Astrocyte (in vitro differentiated cells and primary cell): Measurements from ENCODE around the gene KIF26B. TPM values are rescaled to one million over a fixed set of nuclear protein-coding genes. Genes with fewer than 3 reads are reported as not detected.

Experiments
- DNase-seq: peaks from one replicate; pipeline ENCODE4 v3.0.0-alpha.2; 2010; ENCODE audit warnings: low read depth
- FAIRE-seq: peaks from 2 replicates; lab custom pipeline; 2011; peaks lifted over from hg19 to GRCh38; lab: Jason Lieb, UNC
- H2AFZ ChIP-seq: 2 replicates; pipeline ENCODE4 v1.6.0; 2012; ENCODE audit warnings: low read depth, low read length, inconsistent platforms
- H3K27ac ChIP-seq: 2 replicates; pipeline ENCODE4 v1.5.1; 2011; ENCODE audit warnings: low read depth, low read length, inconsistent platforms
- H3K27me3 ChIP-seq: 2 replicates; pipeline ENCODE4 v1.6.0; 2011; ENCODE audit warnings: low read length, inconsistent platforms; ENCODE audit not compliant: insufficient read depth
- H3K36me3 ChIP-seq: 2 replicates; pipeline ENCODE4 v1.5.1; 2011; ENCODE audit warnings: low read length, inconsistent platforms; ENCODE audit not compliant: insufficient read depth
- H3K4me1 ChIP-seq: 2 replicates; pipeline ENCODE4 v1.5.1; 2011; ENCODE audit warnings: low read length, inconsistent platforms; ENCODE audit not compliant: insufficient read depth
- H3K4me2 ChIP-seq: 2 replicates; pipeline ENCODE4 v1.6.0; 2012; ENCODE audit warnings: low read length, inconsistent platforms
- H3K4me3 ChIP-seq: 2 replicates; pipeline ENCODE4 v1.5.1; 2011; ENCODE audit warnings: low read depth, mild to moderate bottlenecking, low read length, inconsistent platforms; ENCODE audit not compliant: insufficient read depth
- H3K79me2 ChIP-seq: 2 replicates; pipeline ENCODE4 v1.6.0; 2012; ENCODE audit warnings: mild to moderate bottlenecking, low read length, inconsistent platforms; ENCODE audit not compliant: insufficient read depth
- H3K9ac ChIP-seq: 2 replicates; pipeline ENCODE4 v1.6.0; 2012; ENCODE audit warnings: mild to moderate bottlenecking, low read length, inconsistent platforms
- H3K9me3 ChIP-seq: 2 replicates; pipeline ENCODE4 v1.5.1; 2012; ENCODE audit warnings: low read depth, mild to moderate bottlenecking, low read length, inconsistent platforms; ENCODE audit not compliant: insufficient read depth
- H4K20me1 ChIP-seq: 2 replicates; pipeline ENCODE4 v1.6.0; 2012; ENCODE audit warnings: low read length, inconsistent platforms; ENCODE audit not compliant: insufficient read depth
- H3K27ac Mint-ChIP-seq: one replicate; pipeline ENCODE4 v1.8.0; 2021; ENCODE audit warnings: mild to moderate bottlenecking, mixed read lengths; ENCODE audit not compliant: unreplicated experiment
- H3K27me3 Mint-ChIP-seq: one replicate; pipeline ENCODE4 v1.8.0; 2021; ENCODE audit warnings: low read depth, mixed read lengths; ENCODE audit not compliant: unreplicated experiment
- H3K36me3 Mint-ChIP-seq: one replicate; pipeline ENCODE4 v1.8.0; 2021; ENCODE audit warnings: low read depth, mixed read lengths; ENCODE audit not compliant: unreplicated experiment
- H3K4me1 Mint-ChIP-seq: one replicate; pipeline ENCODE4 v1.8.0; 2021; ENCODE audit warnings: low read depth, mixed read lengths; ENCODE audit not compliant: unreplicated experiment
- H3K4me3 Mint-ChIP-seq: one replicate; pipeline ENCODE4 v1.8.0; 2021; ENCODE audit warnings: mild to moderate bottlenecking, moderate library complexity, mixed read lengths; ENCODE audit not compliant: unreplicated experiment
- H3K9me3 Mint-ChIP-seq: one replicate; pipeline ENCODE4 v1.8.0; 2021; ENCODE audit warnings: mild to moderate bottlenecking, mixed read lengths; ENCODE audit not compliant: unreplicated experiment
- EZH2 ChIP-seq: IDR thresholded peaks from 2 replicates; pipeline ENCODE4 v1.6.1; 2012; ENCODE audit warnings: mild to moderate bottlenecking, low read length, inconsistent platforms; ENCODE audit not compliant: insufficient read depth
- total RNA-seq: library from RNA; stranded (reverse); gene quantifications from 2 replicates; pipeline ENCODE4 v1.2.1, GENCODE V29; 2021
- TF ChIP-seq, protein P1 (sequence below): IDR thresholded peaks from 2 replicates; pipeline ENCODE4 v1.5.1; 2011; ENCODE audit warnings: low read depth, mild to moderate bottlenecking, inconsistent platforms, low read length, moderate library complexity; ENCODE audit not compliant: insufficient read depth

Gene KIF26B
- total RNA-seq, 1 donor from 2014 or later, result 6.8 TPM

DNA sequence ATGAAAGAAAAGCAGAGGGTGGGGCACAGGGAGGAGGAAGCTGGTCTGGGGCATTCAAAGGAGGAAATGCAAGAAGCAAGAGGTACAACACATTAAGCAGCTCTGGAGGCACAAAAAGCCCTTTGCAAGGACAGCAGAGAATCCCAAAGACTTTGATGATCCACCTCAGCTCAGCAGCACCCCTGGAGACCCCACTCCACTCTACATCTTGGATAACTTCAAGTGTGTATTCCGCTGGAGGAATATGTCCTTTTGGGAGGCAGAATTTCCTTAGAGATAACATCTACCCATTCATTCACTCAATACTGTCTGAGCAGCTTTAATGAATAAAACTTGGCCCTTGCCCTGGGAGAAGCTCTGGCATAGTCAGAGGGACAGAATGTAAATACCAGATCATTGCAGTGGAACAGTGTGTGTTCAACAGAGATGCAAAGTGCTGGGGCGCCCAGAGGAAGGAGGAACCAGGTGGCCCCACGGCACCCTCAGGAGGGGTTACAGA is 599.7 kb downstream of the KIF26B start:
- H3K4me3 ChIP-seq, result no peak overlapping the region

More for the DNA sequence above, 599.7 kb downstream of the KIF26B start:
- no peak overlapping the region for H3K27ac ChIP-seq
- H3K4me2 ChIP-seq, result no peak overlapping the region
- H4K20me1 ChIP-seq, result no peaks in the 10 kb centered on the region
- Mint-ChIP-seq H3K4me1 (peaks cover 40% of the 10 kb centered on the region), H3K27ac (no peak overlapping the region), H3K9me3 (no peaks in the 10 kb centered on the region), H3K4me3 (no peak overlapping the region), H3K27me3 (no peaks in the 10 kb centered on the region), H3K36me3 (peaks cover 18% of the 10 kb centered on the region)
- H3K27me3 ChIP-seq, result no peaks in the 10 kb centered on the region
- no peak overlapping the region for H2AFZ ChIP-seq
- peaks cover 11% of the 10 kb centered on the region for H3K4me1 ChIP-seq
- H3K9ac ChIP-seq, result no peak overlapping the region
- DNase-seq (no peak), FAIRE-seq (no peak)
- H3K9me3 ChIP-seq, result no peaks in the 10 kb centered on the region
- no peaks in the 10 kb centered on the region for H3K36me3 ChIP-seq
- no peaks in the 10 kb centered on the region for H3K79me2 ChIP-seq
- no peak for TF ChIP-seq EZH2
- TF ChIP-seq, protein P1, sequence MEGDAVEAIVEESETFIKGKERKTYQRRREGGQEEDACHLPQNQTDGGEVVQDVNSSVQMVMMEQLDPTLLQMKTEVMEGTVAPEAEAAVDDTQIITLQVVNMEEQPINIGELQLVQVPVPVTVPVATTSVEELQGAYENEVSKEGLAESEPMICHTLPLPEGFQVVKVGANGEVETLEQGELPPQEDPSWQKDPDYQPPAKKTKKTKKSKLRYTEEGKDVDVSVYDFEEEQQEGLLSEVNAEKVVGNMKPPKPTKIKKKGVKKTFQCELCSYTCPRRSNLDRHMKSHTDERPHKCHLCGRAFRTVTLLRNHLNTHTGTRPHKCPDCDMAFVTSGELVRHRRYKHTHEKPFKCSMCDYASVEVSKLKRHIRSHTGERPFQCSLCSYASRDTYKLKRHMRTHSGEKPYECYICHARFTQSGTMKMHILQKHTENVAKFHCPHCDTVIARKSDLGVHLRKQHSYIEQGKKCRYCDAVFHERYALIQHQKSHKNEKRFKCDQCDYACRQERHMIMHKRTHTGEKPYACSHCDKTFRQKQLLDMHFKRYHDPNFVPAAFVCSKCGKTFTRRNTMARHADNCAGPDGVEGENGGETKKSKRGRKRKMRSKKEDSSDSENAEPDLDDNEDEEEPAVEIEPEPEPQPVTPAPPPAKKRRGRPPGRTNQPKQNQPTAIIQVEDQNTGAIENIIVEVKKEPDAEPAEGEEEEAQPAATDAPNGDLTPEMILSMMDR, result no peak
